Fibroblast of the conjunctiva (primary cell): Measurements from ENCODE around the gene LRP1-AS.
A peak's percentile ranks its signal among the peaks of the same experiment; 100 is the strongest.

Experiments used
- DNase-seq: peaks from one replicate; pipeline ENCODE4 v3.0.0-alpha.2; 2010; ENCODE audit warnings: low read depth

Gene LRP1-AS

DNA sequence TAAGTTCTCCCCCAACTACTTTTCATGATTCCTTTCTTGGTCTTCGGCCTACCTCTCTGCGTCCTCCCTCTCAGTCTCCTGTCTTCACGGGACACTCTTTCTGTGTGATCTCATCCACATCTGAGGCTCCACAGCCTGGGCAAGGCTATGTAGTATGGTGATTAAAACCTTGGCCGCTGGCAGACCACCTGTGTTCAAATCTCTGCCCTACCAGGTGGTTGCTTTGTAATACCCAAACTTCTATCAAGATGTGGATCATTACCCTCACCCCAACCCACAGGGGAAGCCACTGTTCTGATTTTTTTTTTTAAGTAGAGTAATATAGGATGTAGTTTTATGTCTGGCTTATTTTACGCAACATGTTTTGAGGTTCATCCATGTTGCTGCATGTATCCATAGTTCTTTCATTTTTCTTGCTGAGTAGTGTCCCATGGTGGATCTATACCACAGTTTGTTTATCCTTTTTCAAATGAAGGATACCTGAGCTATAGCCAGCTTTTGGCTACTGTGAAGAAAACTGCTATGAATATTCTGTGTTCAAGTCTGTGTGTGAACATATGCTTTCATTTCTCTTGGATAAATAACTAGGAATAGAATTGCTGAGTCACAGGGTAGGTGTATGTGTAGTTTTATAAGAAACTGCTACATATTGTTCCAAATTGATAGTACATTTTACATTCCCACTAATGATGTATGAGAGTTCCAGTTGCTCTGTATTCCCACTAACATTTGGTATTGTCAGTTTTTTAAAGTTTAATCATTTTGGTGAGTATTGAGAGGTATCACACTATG is 27.9 kb downstream of the LRP1-AS start:
- no peak for DNase-seq

- no peak for DNase-seq
Observed at GRCh38 chr12:57118711-57119271, 28.6 kb downstream of the LRP1-AS start.

- no peak for DNase-seq
Observed at GRCh38 chr12:57116580-57117281, 30.7 kb downstream of the LRP1-AS start.

DNA sequence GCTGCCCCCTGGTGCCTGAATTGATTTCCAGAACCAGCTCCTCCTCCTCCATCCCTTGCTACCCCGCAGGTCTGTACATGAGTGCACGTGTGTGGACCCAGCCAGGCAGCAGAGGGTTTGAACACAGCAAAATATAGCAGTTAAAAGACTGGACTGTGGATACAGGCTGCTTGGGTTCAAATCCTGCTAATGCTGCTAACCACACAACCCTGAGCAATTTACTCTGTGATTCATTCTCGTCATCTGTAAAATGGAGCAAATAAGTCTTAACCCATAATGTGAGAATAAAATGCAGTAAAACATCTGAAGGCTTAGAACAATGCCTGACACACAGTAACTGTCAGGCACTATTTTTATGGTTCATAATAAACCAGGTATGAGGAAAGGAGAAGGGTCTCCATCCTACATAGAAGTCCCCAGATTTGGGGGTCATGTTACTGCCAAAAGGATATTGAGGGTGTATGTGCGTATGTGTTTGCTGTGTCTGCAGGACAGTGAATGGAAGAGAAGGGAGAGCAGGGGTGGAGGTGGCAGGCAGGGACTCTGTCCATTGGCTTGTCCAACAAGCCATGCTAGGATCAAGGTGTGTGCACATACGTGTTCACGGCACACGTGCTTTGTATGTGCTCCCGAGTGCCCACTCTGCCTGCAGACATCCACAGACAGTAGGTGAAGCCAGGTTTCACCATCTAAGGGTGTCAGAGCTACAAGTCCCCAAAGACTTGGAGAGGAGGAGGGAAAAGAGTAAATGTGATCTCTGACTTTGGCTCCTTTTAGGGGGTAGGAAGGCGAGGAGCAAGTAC is 34.7 kb downstream of the LRP1-AS start:
- DNase-seq: no peak

GRCh38 chr12:57111031-57111734 is 36.2 kb downstream of the LRP1-AS start, which contains the start of gene STAT6:
Gene STAT6 (minus strand): TSS chr12:57111362. CDS start chr12:57108278, 3,084 bp downstream.
- DNase-seq: peak; percentile 80

- DNase-seq: no peak
Observed at GRCh38 chr12:57110104-57111030, 37.1 kb downstream of the LRP1-AS start.

GRCh38 chr12:57109207-57110103 is 38.0 kb downstream of the LRP1-AS start:
- DNase-seq: no peak

DNA sequence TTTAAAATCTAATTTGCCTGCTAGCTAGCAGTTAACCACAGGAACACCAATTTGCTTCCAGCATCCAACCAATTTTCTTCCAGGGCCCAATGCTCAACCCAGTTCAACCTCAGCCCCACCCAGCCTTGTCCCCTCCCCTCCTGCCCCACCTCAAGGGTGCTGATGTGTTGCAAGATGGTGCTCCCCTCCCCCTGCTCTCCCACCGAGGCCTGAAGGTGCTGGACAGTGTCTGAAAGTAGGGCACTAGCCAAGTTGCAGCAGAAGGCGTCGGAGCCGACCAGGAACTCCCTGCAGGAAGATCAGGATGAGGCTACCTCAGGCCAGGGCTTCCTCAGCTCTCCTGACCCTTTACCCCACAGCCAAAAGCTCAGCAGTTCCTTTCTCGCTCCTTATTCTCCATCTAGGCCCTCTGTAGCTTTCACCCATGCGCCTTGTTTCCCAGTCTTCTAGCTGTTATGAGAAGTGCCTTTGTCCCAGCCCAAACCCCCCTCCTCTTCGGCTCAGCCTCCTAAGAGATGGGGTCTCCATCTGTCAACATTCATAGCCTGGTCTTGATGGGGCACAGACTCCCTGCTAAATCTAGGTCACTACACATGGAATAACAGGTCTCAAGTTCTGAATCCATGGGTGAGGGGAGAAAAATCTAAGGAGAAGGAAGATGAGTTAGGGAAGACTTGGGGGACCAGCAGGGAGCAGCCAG is 39.8 kb downstream of the LRP1-AS start:
- DNase-seq: no peak

DNA sequence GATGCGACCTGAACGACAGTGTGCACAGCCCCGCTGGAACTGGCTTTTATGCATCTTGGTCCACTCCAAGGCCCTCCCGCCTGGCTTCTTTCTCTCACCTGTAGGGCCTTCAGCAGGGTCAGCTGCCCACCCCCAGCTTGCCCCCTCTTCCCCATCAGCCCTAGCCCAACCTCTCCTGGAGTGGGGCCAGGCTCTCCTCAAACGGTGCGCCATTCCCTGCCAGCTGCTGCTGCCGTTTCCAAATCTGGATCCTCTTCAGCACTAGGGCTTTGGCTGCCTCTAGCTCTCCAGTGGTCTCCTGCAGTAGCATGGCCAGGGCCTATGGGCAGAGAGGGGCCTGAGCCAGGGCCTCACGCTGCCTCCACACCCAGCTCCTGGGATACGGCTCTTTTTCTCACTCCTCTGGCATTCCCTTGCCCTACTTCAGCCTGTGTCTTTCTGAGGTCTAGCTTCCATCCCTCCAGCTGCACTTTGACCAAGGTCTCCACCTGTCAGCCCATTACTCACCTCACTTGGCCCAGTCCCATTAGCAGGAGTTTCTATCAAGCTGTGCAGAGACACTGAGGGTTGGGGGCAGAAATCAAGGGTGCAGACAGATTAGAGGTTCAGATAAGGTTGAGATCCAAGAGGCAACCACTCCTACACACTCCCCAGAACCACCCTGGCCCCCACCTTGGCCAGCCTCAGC is 41.3 kb downstream of the LRP1-AS start:
- no peak for DNase-seq

- DNase-seq: no peak
Observed at GRCh38 chr12:57105011-57105753, 42.2 kb downstream of the LRP1-AS start.

DNA sequence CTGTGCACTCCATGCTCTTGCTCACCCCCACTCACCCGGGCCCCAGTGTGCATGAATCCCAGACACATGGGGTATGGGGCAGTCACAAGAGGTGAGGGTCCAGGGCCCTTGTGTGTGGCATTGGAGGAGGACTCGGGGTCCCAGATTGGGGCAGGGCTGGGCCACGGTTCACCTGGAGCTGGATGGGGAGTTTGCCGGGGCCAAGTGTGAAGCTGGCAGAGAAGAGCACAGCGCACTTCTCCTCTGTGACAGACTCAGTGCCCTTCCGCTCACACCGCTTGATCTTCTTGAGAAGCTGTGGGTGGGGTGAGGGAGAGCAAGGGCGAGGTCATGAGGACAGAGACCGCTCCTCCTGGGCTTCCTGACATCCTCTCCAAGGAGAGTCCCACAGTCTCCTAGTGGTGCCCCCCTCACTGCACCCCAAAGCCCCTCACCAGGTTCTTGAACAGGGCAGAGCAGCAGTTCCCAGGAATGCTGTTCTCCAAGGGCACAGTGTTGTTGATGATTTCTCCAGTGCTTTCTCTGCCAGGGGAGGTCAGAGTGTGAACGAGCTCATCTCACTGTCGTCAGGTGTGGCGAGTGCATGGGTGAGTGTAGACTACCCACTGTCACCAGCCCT is 43.0 kb downstream of the LRP1-AS start:
- DNase-seq: no peak

DNA sequence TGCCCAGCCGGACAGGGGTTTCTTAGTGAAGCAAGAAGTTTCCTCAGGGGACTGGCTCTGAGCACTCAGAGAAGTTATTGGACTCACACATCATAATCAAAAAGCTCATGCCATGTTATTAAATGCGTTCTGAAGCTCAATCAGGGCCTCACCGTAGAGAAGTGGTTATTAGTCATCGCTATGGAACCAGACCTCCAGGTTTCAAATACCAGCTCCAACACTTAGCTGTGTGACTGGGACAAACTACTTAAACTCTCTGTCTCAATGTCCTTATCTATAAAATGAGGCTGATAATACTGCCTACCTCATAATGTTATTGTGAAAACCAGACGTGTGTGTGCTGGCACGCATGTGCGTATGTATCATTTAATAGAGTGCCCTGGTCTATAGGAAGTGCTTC is 43.6 kb downstream of the LRP1-AS start:
- DNase-seq: no peak

- DNase-seq: no peak
Observed at GRCh38 chr12:57101892-57102695, 45.3 kb downstream of the LRP1-AS start.

- no peak for DNase-seq
Observed at GRCh38 chr12:57099766-57100165, 47.7 kb downstream of the LRP1-AS start.

GRCh38 chr12:57099047-57099714 is 48.2 kb downstream of the LRP1-AS start:
- DNase-seq: no peak

GRCh38 chr12:57098546-57098945 is 48.9 kb downstream of the LRP1-AS start:
- no peak for DNase-seq
